Ramos (cell line): ENCODE results near the gene POLR2C.

Experiments
- in situ Hi-C: fragments of 300-500 bp; cut with MboI; formaldehyde crosslinking; loops from one replicate; pipeline ENCODE4 v1.14.3; 2022; ENCODE audit warnings: low sequenced_read_pairs; ENCODE audit not compliant: unreplicated experiment

The POLR2C gene

GRCh38 chr16:57516176-57516725 is 53.8 kb downstream of the POLR2C start:
- in situ Hi-C loops, result loop anchor here (5.0 kb wide), 2 partner anchors 94 to 214 kb away; no protein-coding TSS in a partner anchor

- in situ Hi-C loops, result loop anchor here (5.0 kb wide), 2 partner anchors 94 to 214 kb away; no protein-coding TSS in a partner anchor
These were observed 54.3 kb downstream of the POLR2C start for GRCh38 chr16:57516773-57517172.

GRCh38 chr16:57517397-57518367 is 55.2 kb downstream of the POLR2C start:
- in situ Hi-C loops, result loop anchor here (5.0 kb wide), 2 partner anchors 95 to 215 kb away; no protein-coding TSS in a partner anchor

GRCh38 chr16:57518520-57518919 is 56.0 kb downstream of the POLR2C start:
- in situ Hi-C loops, result loop anchor here (5.0 kb wide), 2 partner anchors 96 to 216 kb away; no protein-coding TSS in a partner anchor

GRCh38 chr16:57518922-57519321 is 56.4 kb downstream of the POLR2C start:
- in situ Hi-C loops, result loop anchor here (5.0 kb wide), 2 partner anchors 97 to 217 kb away; no protein-coding TSS in a partner anchor

GRCh38 chr16:57519796-57520360 is 57.4 kb downstream of the POLR2C start:
- in situ Hi-C loops, result loop anchor here (5.0 kb wide), 2 partner anchors 98 to 218 kb away; no protein-coding TSS in a partner anchor
